ENCODE data around the gene CACNA1B. TPM values are rescaled to one million over a fixed set of nuclear protein-coding genes. Genes with fewer than 3 reads are reported as not detected.

Gene CACNA1B
- total RNA-seq, 1 experiment from 2014 or later, result 1.7 TPM

DNA sequence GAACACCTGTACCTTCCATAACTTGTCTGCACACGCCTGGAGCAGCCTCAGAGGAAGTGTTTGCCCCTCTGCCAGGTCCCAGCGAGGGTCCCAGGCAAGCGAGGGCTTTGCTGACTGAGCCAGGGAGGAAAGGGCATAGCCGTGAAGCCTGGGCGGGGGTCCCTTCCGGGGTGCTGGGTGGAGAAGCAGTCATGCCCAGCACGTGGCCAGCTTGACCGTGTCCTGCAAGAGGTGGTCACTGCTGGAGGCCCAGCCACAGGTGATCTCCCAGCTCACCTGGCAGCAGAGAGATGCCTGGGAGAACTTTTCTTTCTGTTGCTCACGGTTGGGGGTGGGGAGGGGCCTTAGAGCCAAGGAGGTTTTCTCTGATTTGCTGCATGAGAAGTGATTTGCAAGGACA, 195.3 kb downstream of the CACNA1B start:
- POLR2A ChIA-PET, result no interaction called here

More for the DNA sequence above, 195.3 kb downstream of the CACNA1B start:
- CTCF ChIA-PET, result no interaction called here
- no peak overlapping the region for H3K4me2 ChIP-seq (ENCODE audit: low read length)
- no peaks in the 10 kb centered on the region for H3K27me3 ChIP-seq (ENCODE audit: insufficient read depth, low read length)
- ATAC-seq (no peak), DNase-seq (ENCODE audit: low read depth, low spot score) (no peak)
- H3K9ac ChIP-seq (ENCODE audit: low read length), result no peak overlapping the region
- no peaks in the 10 kb centered on the region for H4K20me1 ChIP-seq (ENCODE audit: insufficient read depth)
- H3K9me2 ChIP-seq (ENCODE audit: insufficient read depth), result no peaks in the 10 kb centered on the region
- BruUV-seq (replicated peaks), result no TSS peak
- H3K27ac ChIP-seq (ENCODE audit: low read depth, low read length), result no peak overlapping the region
- intact Hi-C loops (cut with micrococcal nuclease), result no loop called here
- no peaks in the 10 kb centered on the region for H3K79me2 ChIP-seq (ENCODE audit: insufficient read depth, low read length)
- no peak overlapping the region for H2AFZ ChIP-seq (ENCODE audit: low read depth, low read length, poor library complexity, severe bottlenecking)
- TF ChIP-seq CBX3 (IDR thresholded peaks at IDR 0.05; ENCODE audit: low read depth) (no peak), YY1 (IDR thresholded peaks at IDR 0.05; ENCODE audit: extremely low read depth, insufficient replicate concordance, low read depth, low read length) (no peak), SP1 (IDR thresholded peaks at IDR 0.05; ENCODE audit: low read depth) (no peak), RAD21 (IDR thresholded peaks at IDR 0.05; ENCODE audit: low read depth) (no peak), POLR2AphosphoS5 (IDR thresholded peaks at IDR 0.05; ENCODE audit: low read depth, low read length) (no peak), TCF7L2 (IDR thresholded peaks at IDR 0.05; ENCODE audit: borderline replicate concordance, extremely low read depth, insufficient read depth, insufficient read length) (no peak), FOSL1 (IDR thresholded peaks at IDR 0.05; ENCODE audit: low read depth) (no peak), CEBPB (IDR thresholded peaks at IDR 0.05; ENCODE audit: low read depth) (no peak), ZNF274 (IDR thresholded peaks at IDR 0.05; ENCODE audit: low read depth, low read length) (no peak), EZH2 (IDR thresholded peaks at IDR 0.05) (no peak), EGR1 (IDR thresholded peaks at IDR 0.05; ENCODE audit: low read depth) (no peak)
- TF ChIP-seq, protein P1, sequence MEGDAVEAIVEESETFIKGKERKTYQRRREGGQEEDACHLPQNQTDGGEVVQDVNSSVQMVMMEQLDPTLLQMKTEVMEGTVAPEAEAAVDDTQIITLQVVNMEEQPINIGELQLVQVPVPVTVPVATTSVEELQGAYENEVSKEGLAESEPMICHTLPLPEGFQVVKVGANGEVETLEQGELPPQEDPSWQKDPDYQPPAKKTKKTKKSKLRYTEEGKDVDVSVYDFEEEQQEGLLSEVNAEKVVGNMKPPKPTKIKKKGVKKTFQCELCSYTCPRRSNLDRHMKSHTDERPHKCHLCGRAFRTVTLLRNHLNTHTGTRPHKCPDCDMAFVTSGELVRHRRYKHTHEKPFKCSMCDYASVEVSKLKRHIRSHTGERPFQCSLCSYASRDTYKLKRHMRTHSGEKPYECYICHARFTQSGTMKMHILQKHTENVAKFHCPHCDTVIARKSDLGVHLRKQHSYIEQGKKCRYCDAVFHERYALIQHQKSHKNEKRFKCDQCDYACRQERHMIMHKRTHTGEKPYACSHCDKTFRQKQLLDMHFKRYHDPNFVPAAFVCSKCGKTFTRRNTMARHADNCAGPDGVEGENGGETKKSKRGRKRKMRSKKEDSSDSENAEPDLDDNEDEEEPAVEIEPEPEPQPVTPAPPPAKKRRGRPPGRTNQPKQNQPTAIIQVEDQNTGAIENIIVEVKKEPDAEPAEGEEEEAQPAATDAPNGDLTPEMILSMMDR (IDR thresholded peaks at IDR 0.05 in 2 of 3, conservative IDR thresholded peaks at IDR 0.05 in 1 of 3; ENCODE audit: borderline replicate concordance in 1 of 3, insufficient read depth in 1 of 3, low read depth in 2 of 3, low read length in 2 of 3), result no peak
- TF ChIP-seq, protein P2, sequence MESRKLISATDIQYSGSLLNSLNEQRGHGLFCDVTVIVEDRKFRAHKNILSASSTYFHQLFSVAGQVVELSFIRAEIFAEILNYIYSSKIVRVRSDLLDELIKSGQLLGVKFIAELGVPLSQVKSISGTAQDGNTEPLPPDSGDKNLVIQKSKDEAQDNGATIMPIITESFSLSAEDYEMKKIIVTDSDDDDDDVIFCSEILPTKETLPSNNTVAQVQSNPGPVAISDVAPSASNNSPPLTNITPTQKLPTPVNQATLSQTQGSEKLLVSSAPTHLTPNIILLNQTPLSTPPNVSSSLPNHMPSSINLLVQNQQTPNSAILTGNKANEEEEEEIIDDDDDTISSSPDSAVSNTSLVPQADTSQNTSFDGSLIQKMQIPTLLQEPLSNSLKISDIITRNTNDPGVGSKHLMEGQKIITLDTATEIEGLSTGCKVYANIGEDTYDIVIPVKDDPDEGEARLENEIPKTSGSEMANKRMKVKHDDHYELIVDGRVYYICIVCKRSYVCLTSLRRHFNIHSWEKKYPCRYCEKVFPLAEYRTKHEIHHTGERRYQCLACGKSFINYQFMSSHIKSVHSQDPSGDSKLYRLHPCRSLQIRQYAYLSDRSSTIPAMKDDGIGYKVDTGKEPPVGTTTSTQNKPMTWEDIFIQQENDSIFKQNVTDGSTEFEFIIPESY (IDR thresholded peaks at IDR 0.05; ENCODE audit: extremely low read depth, insufficient replicate concordance, low read length), result no peak
- TF ChIP-seq, protein P3, sequence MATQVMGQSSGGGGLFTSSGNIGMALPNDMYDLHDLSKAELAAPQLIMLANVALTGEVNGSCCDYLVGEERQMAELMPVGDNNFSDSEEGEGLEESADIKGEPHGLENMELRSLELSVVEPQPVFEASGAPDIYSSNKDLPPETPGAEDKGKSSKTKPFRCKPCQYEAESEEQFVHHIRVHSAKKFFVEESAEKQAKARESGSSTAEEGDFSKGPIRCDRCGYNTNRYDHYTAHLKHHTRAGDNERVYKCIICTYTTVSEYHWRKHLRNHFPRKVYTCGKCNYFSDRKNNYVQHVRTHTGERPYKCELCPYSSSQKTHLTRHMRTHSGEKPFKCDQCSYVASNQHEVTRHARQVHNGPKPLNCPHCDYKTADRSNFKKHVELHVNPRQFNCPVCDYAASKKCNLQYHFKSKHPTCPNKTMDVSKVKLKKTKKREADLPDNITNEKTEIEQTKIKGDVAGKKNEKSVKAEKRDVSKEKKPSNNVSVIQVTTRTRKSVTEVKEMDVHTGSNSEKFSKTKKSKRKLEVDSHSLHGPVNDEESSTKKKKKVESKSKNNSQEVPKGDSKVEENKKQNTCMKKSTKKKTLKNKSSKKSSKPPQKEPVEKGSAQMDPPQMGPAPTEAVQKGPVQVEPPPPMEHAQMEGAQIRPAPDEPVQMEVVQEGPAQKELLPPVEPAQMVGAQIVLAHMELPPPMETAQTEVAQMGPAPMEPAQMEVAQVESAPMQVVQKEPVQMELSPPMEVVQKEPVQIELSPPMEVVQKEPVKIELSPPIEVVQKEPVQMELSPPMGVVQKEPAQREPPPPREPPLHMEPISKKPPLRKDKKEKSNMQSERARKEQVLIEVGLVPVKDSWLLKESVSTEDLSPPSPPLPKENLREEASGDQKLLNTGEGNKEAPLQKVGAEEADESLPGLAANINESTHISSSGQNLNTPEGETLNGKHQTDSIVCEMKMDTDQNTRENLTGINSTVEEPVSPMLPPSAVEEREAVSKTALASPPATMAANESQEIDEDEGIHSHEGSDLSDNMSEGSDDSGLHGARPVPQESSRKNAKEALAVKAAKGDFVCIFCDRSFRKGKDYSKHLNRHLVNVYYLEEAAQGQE (IDR thresholded peaks at IDR 0.05; ENCODE audit: low read depth), result no peak
- RAD21 ChIA-PET (ENCODE audit: low non-redundant PET in 1 of 2, low total read pairs in 2 of 2, uncharacterized antibody in 2 of 2, unreplicated experiment in 2 of 2), result no interaction called here
- H3K4me1 ChIP-seq (ENCODE audit: control insufficient read depth in 1 of 2, insufficient read depth in 2 of 2, low read length in 2 of 2), result no peaks in the 10 kb centered on the region
- no peaks in the 10 kb centered on the region for H3K9me3 ChIP-seq (ENCODE audit: control insufficient read depth in 1 of 2, insufficient read depth in 1 of 2, low read depth in 1 of 2, low read length in 2 of 2)
- H3K36me3 ChIP-seq (ENCODE audit: control insufficient read depth in 1 of 2, insufficient read depth in 2 of 2, low read length in 2 of 2), result no peaks in the 10 kb centered on the region
- no peak overlapping the region for H3K4me3 ChIP-seq (replicated peaks in 1 of 2; ENCODE audit: low read depth in 1 of 2, low read length in 2 of 2)
